SH-SY5Y (cell line): ENCODE results near the gene SMPD1.

Experiments used
- GATA2 ChIP-seq: IDR thresholded peaks from 2 replicates; pipeline ENCODE4 v1.6.1; 2011; ENCODE audit warnings: mild to moderate bottlenecking, low read depth, low read length
- GATA3 ChIP-seq: IDR thresholded peaks from 2 replicates; pipeline ENCODE4 v1.6.1; 2011; ENCODE audit warnings: low read depth, mild to moderate bottlenecking, low read length, moderate library complexity

DNA sequence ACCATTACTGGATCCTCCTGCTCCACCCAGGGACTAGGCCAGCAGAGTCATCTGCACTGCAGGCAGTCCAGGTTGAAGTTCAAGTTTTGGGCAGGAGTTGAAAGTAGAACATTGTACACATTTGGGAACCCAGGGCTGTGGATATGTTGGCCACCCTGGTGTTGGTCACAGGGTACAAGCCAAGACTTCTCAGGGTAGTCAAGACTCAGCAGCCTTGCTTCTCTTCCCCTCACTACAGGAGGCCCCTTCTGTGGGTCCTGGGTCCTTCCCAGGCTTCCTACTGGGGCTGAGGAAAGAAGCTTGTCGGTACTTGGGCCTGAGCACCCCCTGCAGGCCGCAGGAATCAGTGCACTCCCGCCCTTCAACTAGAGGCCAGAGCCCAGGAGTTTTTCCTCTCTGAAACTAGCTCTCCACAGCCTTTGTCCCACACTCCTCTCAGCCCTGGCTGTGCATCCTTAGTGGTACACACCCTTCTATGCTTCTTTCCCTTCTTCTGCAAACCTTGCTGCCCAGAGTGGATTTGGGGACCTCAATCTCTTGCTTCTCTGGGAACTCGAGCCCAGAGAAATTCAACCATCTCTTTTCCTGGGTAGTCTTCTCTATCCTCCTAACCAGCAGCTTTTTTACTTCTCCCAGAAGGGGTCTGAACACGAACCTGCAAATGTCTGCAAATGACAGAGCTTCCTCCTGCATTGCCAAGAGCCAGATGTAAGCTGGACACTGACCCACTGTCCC, 53.2 kb downstream of the SMPD1 start:
- TF ChIP-seq GATA2, result no peak
- TF ChIP-seq GATA3, result no peak
